Psoas muscle (tissue), 8 donors: ENCODE results near the gene PIK3C2B. TPM values are rescaled to one million over a fixed set of nuclear protein-coding genes. Genes with fewer than 3 reads are reported as not detected.

ENCODE experiments used
- ATAC-seq, 4 donors: fragments of 200-7000 bp; cut with Tn5 transposase; one replicate each; pipeline ENCODE4 v1.9.1; 2020; ENCODE audit warnings: moderate library complexity in 3 of 4, mild to moderate bottlenecking in 2 of 4
- DNase-seq, 2 donors: peaks; one replicate each; pipeline ENCODE4 v3.0.0-alpha.2; 2020
- H3K27ac ChIP-seq: fragments of 200-600 bp; one replicate; pipeline ENCODE4 v1.8.0; 2022
- H3K27me3 ChIP-seq, 3 donors: fragments of 200-600 bp in 1 of 3; one replicate each; pipeline versions ENCODE4 v1.6.1 to v1.8.0; 2013 to 2022; ENCODE audit warnings: low read length in 2 of 3, mild to moderate bottlenecking in 2 of 3, moderate library complexity in 1 of 3; ENCODE audit not compliant: insufficient read depth in 3 of 3
- H3K36me3 ChIP-seq, 2 donors: fragments of 200-600 bp in 1 of 2; one replicate each; pipeline versions ENCODE4 v1.6.1 to v1.8.0; 2013 to 2022; ENCODE audit warnings: low read depth in 1 of 2, mild to moderate bottlenecking in 1 of 2, moderate library complexity in 1 of 2; ENCODE audit not compliant: insufficient read depth in 1 of 2
- H3K4me1 ChIP-seq: fragments of 200-600 bp; one replicate; pipeline ENCODE4 v1.8.0; 2022
- H3K4me3 ChIP-seq: fragments of 200-600 bp; one replicate; pipeline ENCODE4 v1.8.0; 2022; ENCODE audit warnings: mild to moderate bottlenecking
- H3K9me3 ChIP-seq: fragments of 200-600 bp; one replicate; pipeline ENCODE4 v1.8.0; 2022
- WGBS, 3 donors: extraction: QIAGEN DNeasy Blood & Tissue Kit; methylation state at CpG; one replicate each; pipeline versions ENCODE4 v1.1.6 to v1.1.7; 2013; 5-methylcytosine and 5-hydroxymethylcytosine counted together
- intact Hi-C, 2 donors: fragments of 100-400 bp; cut with DNase I; formaldehyde crosslinking; loops; one replicate each; pipeline versions ENCODE4 v1.11.0 to v1.14.2; 2022
- polyA plus RNA-seq, 3 donors: library from polyadenylated mRNA; stranded (reverse); fragments of 200-250 nt; gene quantifications; one replicate each; pipeline ENCODE4 v1.2.3, GENCODE V29; 2013
- total RNA-seq, 4 donors: library from RNA; stranded (reverse); fragmentation: NEBNext Ultra II Directional in 2 of 4; extraction: Animal tissue kit (Norgen Biotek cat#: 25700) in 2 of 4; gene quantifications; one replicate each; pipeline versions ENCODE4 v1.2.1 to v1.2.4, GENCODE V29; 2021 to 2023
- TF ChIP-seq, protein P1 (sequence below): fragments of 200-600 bp; IDR thresholded peaks from one replicate; pipeline ENCODE4 v1.8.0; 2022; ENCODE audit warnings: antibody characterized with exemption
- donor health status: healthy with polysubstance abuse.
- donor health status: DM: no; HTN: no; CAD: no; lungs with moderate emphysema.
- donor health status: Bipolar disorder and iron deficiency.
- donor health status: healthy.
- donor health status: DM: yes; HTN: yes; CAD: no.
- donor health status: DM: no; HTN: no; CAD: no.
- donor health status: DM: no; HTN: no; CAD: no.
- donor health status: DM: yes; HTN: yes; CAD: no.

The PIK3C2B gene
- total and polyA plus RNA-seq, 7 donors, result 1.9 to 20.9 (median 8.2) TPM

DNA sequence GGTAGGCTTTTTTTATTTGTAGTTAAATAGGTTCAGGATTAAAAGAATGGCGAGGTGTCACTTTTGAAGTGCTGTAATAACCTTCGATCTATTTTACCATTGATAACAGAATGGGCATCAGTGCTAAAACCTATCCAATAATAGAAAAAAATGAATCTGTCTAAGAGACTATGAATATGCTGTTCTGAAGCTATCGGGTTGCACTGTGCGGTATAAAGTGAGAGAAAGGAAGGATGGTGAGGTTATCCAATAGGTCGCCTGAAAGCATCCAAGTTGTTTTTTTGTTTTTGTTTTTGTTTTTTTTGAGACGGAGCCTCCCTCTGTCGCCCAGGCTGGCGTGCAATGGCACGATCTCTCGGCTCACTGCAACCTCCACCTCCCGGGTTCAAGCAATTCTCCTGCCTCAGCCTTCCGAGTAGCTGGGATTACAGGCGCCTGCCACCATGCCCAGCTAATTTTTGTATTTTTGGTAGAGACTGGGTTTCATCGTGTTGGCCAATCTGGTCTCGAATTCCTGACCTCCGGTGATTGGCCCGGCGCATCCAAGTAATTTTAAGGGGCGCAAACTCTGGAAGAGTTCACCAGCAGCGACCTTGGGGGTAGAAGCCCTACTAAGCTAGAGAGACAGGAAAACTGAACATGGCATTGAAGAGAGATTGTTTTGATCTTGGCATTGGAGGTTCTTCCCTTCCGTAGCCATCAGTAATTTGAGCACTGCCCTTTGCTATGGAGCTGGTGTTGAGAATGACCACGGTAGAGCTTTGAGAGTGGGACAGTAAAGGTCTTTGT, 12.9 kb upstream of the PIK3C2B start:
- Histone ChIP-seq H3K9me3 (no peaks in the 10 kb centered on the region), H3K4me1 (peaks cover 16% of the 10 kb centered on the region), H3K27ac (peak overlapping the region; percentile 78), H3K27me3 (no peaks in the 10 kb centered on the region), H3K36me3 (no peaks in the 10 kb centered on the region), H3K4me3 (peak overlapping the region; percentile 70)
- intact Hi-C loops, result no loop called here
- ATAC-seq, result peak; percentile 10 to 51 (median 30)
- 1 to 2% (median 1%) methylated on average over 22 of the region's 22 CpGs for WGBS, 3 donors
- DNase-seq, result no peak
- TF ChIP-seq, protein P1, sequence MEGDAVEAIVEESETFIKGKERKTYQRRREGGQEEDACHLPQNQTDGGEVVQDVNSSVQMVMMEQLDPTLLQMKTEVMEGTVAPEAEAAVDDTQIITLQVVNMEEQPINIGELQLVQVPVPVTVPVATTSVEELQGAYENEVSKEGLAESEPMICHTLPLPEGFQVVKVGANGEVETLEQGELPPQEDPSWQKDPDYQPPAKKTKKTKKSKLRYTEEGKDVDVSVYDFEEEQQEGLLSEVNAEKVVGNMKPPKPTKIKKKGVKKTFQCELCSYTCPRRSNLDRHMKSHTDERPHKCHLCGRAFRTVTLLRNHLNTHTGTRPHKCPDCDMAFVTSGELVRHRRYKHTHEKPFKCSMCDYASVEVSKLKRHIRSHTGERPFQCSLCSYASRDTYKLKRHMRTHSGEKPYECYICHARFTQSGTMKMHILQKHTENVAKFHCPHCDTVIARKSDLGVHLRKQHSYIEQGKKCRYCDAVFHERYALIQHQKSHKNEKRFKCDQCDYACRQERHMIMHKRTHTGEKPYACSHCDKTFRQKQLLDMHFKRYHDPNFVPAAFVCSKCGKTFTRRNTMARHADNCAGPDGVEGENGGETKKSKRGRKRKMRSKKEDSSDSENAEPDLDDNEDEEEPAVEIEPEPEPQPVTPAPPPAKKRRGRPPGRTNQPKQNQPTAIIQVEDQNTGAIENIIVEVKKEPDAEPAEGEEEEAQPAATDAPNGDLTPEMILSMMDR, result no peak

DNA sequence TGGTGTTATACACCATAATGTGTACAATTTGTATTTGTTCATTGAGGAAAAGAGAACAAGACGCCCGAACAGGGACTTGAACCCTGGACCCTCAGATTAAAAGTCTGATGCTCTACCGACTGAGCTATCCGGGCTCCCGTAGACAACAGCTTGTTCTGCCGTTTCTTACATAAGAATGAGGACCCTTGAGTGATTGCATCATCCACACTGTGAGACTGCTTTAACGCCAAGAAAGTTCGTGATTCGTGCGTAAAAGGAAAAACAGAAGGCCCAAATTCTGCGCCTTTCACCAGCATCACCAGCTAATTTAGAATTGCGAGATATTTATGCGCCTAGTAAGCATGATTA, 12.3 kb upstream of the PIK3C2B start:
- ATAC-seq (peak; percentile 85 to 87 (median 86)), DNase-seq (peak; percentile 65 to 72)
- no peaks in the 10 kb centered on the region for H3K36me3 ChIP-seq
- peaks cover 16% of the 10 kb centered on the region for H3K4me1 ChIP-seq
- H3K27ac ChIP-seq, result peak overlapping the region; percentile 78
- H3K9me3 ChIP-seq, result no peaks in the 10 kb centered on the region
- TF ChIP-seq, protein P1, result no peak
- intact Hi-C loops, result no loop called here
- WGBS, 3 donors, result 0 to 1% (median 1%) methylated on average over 13 of the region's 13 CpGs
- H3K27me3 ChIP-seq, result no peaks in the 10 kb centered on the region
- peak overlapping the region; percentile 70 for H3K4me3 ChIP-seq

DNA sequence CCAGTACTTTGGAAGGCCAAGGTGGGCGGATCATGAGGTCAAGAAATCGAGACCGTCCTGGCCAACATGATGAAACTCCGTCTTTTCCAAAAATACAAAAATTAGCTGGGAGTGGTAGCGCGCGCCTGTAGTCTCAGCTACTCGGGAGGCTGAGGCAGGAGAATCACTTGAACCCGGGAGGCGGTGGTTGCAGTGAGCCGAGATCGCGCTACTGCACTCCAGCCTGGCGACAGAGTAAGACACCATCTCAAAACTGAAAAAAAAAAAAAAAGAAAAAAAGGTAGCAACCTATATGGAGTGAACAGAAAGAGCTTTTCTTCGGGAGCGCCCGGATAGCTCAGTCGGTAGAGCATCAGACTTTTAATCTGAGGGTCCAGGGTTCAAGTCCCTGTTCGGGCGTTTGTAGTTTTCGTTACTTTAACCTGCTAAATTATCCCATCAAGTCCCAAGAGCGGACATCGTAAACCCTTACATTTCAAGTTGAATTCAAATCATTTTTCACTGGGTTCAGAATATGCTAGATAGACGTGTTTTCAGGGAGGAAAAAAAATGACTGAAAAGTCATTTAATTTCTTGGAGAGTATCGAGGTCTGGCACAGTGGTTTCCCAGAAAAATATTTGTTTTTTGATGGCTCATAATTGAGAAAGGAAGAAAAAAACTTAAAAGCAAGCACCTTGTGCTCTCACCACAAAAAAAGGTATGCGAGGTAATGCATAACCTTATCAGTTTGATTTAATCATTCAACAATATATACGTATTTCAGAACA, 11.8 kb upstream of the PIK3C2B start:
- Histone ChIP-seq H3K9me3 (no peaks in the 10 kb centered on the region), H3K27ac (peak overlapping the region; percentile 78), H3K4me1 (peaks cover 16% of the 10 kb centered on the region), H3K4me3 (peak overlapping the region; percentile 70), H3K27me3 (no peaks in the 10 kb centered on the region), H3K36me3 (no peaks in the 10 kb centered on the region)
- intact Hi-C loops, result no loop called here
- TF ChIP-seq, protein P1, result no peak
- WGBS, 3 donors, result 0 to 3% (median 0%) methylated on average over 26 to 27 of the region's 27 CpGs
- peak; percentile 88 to 93 (median 90) for ATAC-seq
- peak; percentile 51 to 77 for DNase-seq

DNA sequence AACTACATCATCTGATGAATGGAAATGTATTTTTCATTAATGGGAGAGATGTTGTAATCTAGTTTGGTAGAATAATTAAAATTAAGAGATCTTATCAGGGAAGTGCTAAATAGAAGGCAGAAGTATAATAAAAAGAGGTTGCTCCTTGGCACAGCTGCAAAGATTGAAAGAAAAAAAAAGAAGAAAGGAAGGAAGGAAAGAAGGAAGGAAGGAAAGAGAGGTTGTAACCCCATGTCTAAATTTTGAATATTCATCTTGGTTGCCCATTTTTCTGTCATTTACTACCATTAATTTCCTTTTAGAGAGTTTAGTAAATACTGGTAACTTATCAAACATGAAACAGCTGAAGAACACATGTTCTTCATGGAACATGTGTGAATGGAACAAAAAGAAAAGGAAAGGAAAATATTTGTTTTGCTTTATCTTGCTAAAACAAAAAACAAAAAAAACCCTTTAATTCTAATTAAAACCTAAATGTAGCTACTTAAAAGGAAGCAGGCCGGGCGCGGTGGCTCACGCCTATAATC, 11.1 kb upstream of the PIK3C2B start:
- intact Hi-C loops, result no loop called here
- peaks cover 16% of the 10 kb centered on the region for H3K4me1 ChIP-seq

More for the DNA sequence above, 11.1 kb upstream of the PIK3C2B start:
- TF ChIP-seq, protein P1, result no peak
- peak overlapping the region; percentile 78 for H3K27ac ChIP-seq
- 1 to 4% (median 1%) methylated on average over 4 of the region's 4 CpGs for WGBS, 3 donors
- ATAC-seq (no peak), DNase-seq (no peak)
- no peaks in the 10 kb centered on the region for H3K9me3 ChIP-seq
- H3K4me3 ChIP-seq, result peak overlapping the region; percentile 70
- no peaks in the 10 kb centered on the region for H3K27me3 ChIP-seq
- H3K36me3 ChIP-seq, result no peaks in the 10 kb centered on the region
